ENCODE measurements around the gene ARPC1A.
"Not testable (repeated sequence)": the region's sequence is repeated elsewhere in the genome, so short reads cannot be mapped to it uniquely, and the experiment has no call there.

ARPC1A gene

GRCh38 chr7:99371376-99371920, 45.8 kb downstream of the ARPC1A start:
- no peak for DNase-seq (ENCODE audit: low spot score)

- DNase-seq (ENCODE audit: low spot score), result no peak
Measured at GRCh38 chr7:99372275-99373090, 46.8 kb downstream of the ARPC1A start.

- no peak for DNase-seq (ENCODE audit: low spot score)
Measured at GRCh38 chr7:99373091-99374066, 47.7 kb downstream of the ARPC1A start.

GRCh38 chr7:99374111-99375064, 48.7 kb downstream of the ARPC1A start, which contains the start of gene ARPC1B:
TSS of gene ARPC1B (plus strand) at chr7:99374730. CDS start at chr7:99385715, 10,985 bp downstream.
- peak; percentile 97 for DNase-seq (ENCODE audit: low spot score)

- peak; percentile 91 for DNase-seq (ENCODE audit: low spot score)
Measured at GRCh38 chr7:99375070-99375807, 49.5 kb downstream of the ARPC1A start.

GRCh38 chr7:99379043-99379577, 53.4 kb downstream of the ARPC1A start:
- DNase-seq (ENCODE audit: low spot score), result peak; percentile 94

- DNase-seq (ENCODE audit: low spot score), result not testable (repeated sequence)
Measured at GRCh38 chr7:99379693-99380031, 54.0 kb downstream of the ARPC1A start.

GRCh38 chr7:99380032-99380822, 54.5 kb downstream of the ARPC1A start:
- DNase-seq (ENCODE audit: low spot score), result peak; percentile 43

GRCh38 chr7:99380823-99381663, 55.3 kb downstream of the ARPC1A start:
- no peak for DNase-seq (ENCODE audit: low spot score)

GRCh38 chr7:99381664-99382075, 56.0 kb downstream of the ARPC1A start:
- no peak for DNase-seq (ENCODE audit: low spot score)

GRCh38 chr7:99383203-99383602, 57.5 kb downstream of the ARPC1A start:
- DNase-seq (ENCODE audit: low spot score), result no peak

- no peak for DNase-seq (ENCODE audit: low spot score)
Measured at GRCh38 chr7:99383791-99384370, 58.2 kb downstream of the ARPC1A start.

GRCh38 chr7:99384523-99384922, 58.8 kb downstream of the ARPC1A start:
- no peak for DNase-seq (ENCODE audit: low spot score)

- DNase-seq (ENCODE audit: low spot score), result no peak
Measured at GRCh38 chr7:99385564-99385963, 59.9 kb downstream of the ARPC1A start.

GRCh38 chr7:99386584-99387238, 61.0 kb downstream of the ARPC1A start:
- no peak for DNase-seq (ENCODE audit: low spot score)

- DNase-seq (ENCODE audit: low spot score), result not testable (repeated sequence)
Measured at GRCh38 chr7:99387239-99387635, 61.5 kb downstream of the ARPC1A start.

GRCh38 chr7:99387912-99388311, 62.2 kb downstream of the ARPC1A start:
- no peak for DNase-seq (ENCODE audit: low spot score)

GRCh38 chr7:99389772-99390171, 64.1 kb downstream of the ARPC1A start:
- DNase-seq (ENCODE audit: low spot score), result no peak

All from AG20443 (cell line).